Rectal smooth muscle tissue (tissue), 1 donor: Measurements from ENCODE around the gene APOL3.
"Not testable (repeated sequence)": the region's sequence is repeated elsewhere in the genome, so short reads cannot be mapped to it uniquely, and the experiment has no call there.

Experiments
- H3K27ac ChIP-seq: one replicate; pipeline ENCODE4 v1.7.0; 2013; ENCODE audit warnings: low read depth, low read length, inconsistent platforms
- H3K27me3 ChIP-seq: one replicate; pipeline ENCODE4 v1.7.0; 2013; ENCODE audit warnings: low read length; ENCODE audit not compliant: control insufficient read depth, insufficient read depth
- H3K36me3 ChIP-seq: one replicate; pipeline ENCODE4 v1.7.0; 2013; ENCODE audit warnings: low read length; ENCODE audit not compliant: control insufficient read depth, insufficient read depth
- H3K4me1 ChIP-seq: one replicate; pipeline ENCODE4 v1.7.0; 2013; ENCODE audit warnings: low read length; ENCODE audit not compliant: control insufficient read depth, insufficient read depth
- H3K4me3 ChIP-seq: one replicate; pipeline ENCODE4 v1.7.0; 2013; ENCODE audit warnings: low read length
- H3K9ac ChIP-seq: one replicate; pipeline ENCODE4 v1.7.0; 2013; ENCODE audit warnings: low read length

The APOL3 gene

GRCh38 chr22:36160499-36160942 lies at the start of gene APOL3:
APOL3 (minus strand) TSS chr22:36160755; CDS start chr22:36149055, 11,700 bp downstream.
- H3K4me3 ChIP-seq: peak within 1 kb of the TSS; percentile 69
- H3K27me3 ChIP-seq: no peaks in the 10 kb centered on the region
- peaks cover 16% of the 10 kb centered on the region for H3K4me1 ChIP-seq
- peak within 1 kb of the TSS; percentile 65 for H3K27ac ChIP-seq
- peak within 1 kb of the TSS; percentile 49 for H3K9ac ChIP-seq
- H3K36me3 ChIP-seq: no peaks in the 10 kb centered on the region

DNA sequence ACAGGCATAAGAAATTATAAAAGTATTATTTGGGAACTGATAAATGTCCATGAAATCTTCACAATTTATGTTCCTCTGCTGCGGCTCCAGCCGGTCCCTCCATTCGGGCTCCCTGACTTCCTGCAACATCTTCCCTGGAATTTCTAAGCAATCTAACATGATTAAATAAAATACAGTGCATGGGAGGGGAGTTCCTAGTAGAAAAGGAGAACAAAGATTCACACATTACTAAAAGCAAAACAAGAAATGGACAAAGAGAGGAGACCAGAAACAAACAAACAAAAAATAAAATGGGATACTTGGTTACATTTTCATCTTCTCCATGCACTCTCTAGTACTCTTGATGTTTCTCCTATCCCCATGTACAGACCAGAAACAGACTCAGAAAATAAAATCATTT lies 49.7 kb upstream of the APOL3 start:
- H3K4me1 ChIP-seq: no peaks in the 10 kb centered on the region
- no peaks in the 10 kb centered on the region for H3K27me3 ChIP-seq
- no peak overlapping the region for H3K4me3 ChIP-seq
- H3K9ac ChIP-seq: no peak overlapping the region
- no peak overlapping the region for H3K27ac ChIP-seq
- no peaks in the 10 kb centered on the region for H3K36me3 ChIP-seq

- H3K27me3 ChIP-seq, H3K36me3 ChIP-seq, H3K4me3 ChIP-seq, H3K27ac ChIP-seq, H3K4me1 ChIP-seq, H3K9ac ChIP-seq: not testable (repeated sequence)
Measured at GRCh38 chr22:36209488-36209908, 48.9 kb upstream of the APOL3 start.

DNA sequence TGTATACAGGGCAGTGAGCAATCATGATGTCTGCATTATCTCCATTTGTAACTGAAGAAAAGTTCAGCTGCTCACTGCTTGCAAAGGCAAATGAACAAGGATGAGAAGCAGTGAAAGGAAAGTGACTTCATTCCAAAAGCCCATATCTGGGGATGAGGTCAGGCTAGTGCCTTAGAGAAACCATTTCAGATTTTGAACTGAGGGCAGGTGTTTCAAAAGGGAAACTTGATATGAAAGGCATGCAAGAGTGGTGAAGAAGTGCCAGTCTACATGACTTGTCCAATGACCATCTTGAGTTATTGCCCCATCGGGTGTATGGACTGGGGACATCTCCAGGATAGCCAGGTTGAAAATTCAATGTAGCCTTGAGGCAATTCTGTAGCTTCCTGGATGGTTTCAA lies 48.4 kb upstream of the APOL3 start:
- Histone ChIP-seq H3K27ac (no peak overlapping the region), H3K27me3 (no peaks in the 10 kb centered on the region), H3K36me3 (no peaks in the 10 kb centered on the region), H3K4me1 (no peaks in the 10 kb centered on the region), H3K9ac (no peak overlapping the region), H3K4me3 (no peak overlapping the region)

DNA sequence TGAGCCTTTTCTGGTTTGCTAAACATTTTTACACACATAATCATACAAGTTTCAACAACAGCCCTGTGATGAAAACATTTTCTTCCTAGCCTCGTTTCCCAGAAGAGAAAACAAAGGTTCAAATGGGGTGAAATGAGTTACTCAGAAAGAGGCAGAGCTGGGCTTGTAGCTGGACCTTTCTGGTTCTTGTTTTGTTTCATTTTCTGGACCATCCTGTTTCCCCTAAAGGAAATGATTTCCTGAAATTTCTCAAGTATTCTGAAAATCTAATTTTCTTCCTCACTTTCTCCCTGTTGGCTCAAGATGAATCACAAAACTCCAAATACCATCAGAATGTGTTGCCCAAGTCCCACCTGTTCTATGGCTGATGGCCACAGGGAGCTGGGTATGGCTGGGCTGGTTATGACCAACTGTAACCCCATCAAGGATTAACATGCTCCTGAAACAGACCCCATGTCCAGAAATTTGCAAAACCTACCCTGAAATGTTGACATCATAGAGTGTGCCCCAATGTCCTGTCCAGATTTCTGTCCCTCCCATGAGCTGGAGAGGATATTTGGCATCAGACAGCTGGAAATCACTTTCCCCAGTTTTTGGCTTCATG lies 47.7 kb upstream of the APOL3 start:
- H3K4me1 ChIP-seq: no peaks in the 10 kb centered on the region
- no peak overlapping the region for H3K4me3 ChIP-seq
- no peak overlapping the region for H3K27ac ChIP-seq
- H3K36me3 ChIP-seq: no peaks in the 10 kb centered on the region
- no peaks in the 10 kb centered on the region for H3K27me3 ChIP-seq
- H3K9ac ChIP-seq: no peak overlapping the region

- H3K27ac ChIP-seq: no peak overlapping the region
- no peak overlapping the region for H3K4me3 ChIP-seq
- H3K4me1 ChIP-seq: peaks cover 6% of the 10 kb centered on the region
- H3K9ac ChIP-seq: no peak overlapping the region
- H3K36me3 ChIP-seq: no peaks in the 10 kb centered on the region
- H3K27me3 ChIP-seq: no peaks in the 10 kb centered on the region
Measured at GRCh38 chr22:36206255-36206654, 45.7 kb upstream of the APOL3 start.

DNA sequence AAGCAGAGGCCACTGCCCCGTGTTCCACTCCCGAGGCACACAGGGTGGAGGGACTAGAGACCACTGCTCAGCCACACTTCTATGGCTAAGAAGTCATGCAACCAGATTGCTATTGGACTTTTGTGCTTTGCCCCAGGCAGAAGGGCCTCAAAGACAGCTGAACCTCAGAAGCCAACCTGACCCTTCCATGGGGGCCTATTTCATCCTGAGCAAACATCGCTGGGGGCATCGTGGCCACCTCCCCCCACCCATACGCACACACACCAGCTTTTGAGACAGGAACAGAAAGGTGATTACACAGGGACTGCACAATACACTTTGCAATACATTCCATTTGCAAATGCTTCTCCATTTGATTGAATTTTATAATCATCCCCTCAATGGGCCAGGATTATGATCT lies 45.0 kb upstream of the APOL3 start:
- H3K36me3 ChIP-seq, H3K9ac ChIP-seq, H3K4me1 ChIP-seq, H3K27me3 ChIP-seq, H3K4me3 ChIP-seq, H3K27ac ChIP-seq: not testable (repeated sequence)

DNA sequence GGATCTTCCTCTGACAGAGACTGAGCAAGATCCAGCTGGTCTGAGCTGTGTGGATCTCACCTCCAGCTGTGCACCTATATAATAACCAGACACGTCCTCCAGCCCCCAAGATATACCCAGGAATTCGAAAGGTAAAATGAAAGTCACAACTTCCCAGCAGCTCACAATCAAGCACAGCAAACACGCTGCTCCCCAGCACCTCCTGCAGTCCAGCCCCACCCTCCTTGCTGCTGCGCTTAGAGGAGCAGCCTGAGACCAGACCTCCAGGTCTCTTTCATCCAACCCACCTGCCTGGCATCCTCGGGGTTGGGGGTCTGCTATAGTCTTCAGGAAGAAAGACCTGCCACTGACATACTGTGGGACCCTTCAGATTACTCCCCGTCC lies 44.1 kb upstream of the APOL3 start:
- Histone ChIP-seq H3K27ac (no peak overlapping the region), H3K4me3 (no peak overlapping the region), H3K9ac (no peak overlapping the region), H3K36me3 (no peaks in the 10 kb centered on the region), H3K4me1 (peaks cover 6% of the 10 kb centered on the region), H3K27me3 (no peaks in the 10 kb centered on the region)

- Histone ChIP-seq H3K4me3 (no peak overlapping the region), H3K36me3 (no peaks in the 10 kb centered on the region), H3K9ac (no peak overlapping the region), H3K4me1 (peaks cover 6% of the 10 kb centered on the region), H3K27me3 (no peaks in the 10 kb centered on the region), H3K27ac (no peak overlapping the region)
Measured at GRCh38 chr22:36204001-36204631, 43.6 kb upstream of the APOL3 start.

DNA sequence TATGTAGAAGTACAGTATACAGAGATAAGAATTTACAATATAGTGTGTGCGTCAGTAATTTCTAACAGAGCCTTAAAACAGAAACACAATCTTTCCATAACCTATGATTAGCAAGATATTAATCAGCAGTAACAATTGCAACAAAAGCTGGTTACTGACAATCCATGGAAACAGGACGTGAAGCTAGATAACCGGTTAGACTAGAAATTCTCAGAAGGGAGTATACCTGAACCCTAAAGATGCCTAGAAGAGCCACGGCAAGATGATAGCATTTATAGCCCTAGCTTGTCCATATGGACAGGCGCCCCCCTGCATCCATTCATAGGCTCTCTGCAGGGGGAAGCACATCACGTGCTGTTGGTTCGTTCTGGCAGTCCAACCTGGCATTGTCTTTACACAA lies 42.9 kb upstream of the APOL3 start:
- H3K9ac ChIP-seq, H3K36me3 ChIP-seq, H3K27me3 ChIP-seq, H3K4me3 ChIP-seq, H3K4me1 ChIP-seq, H3K27ac ChIP-seq: not testable (repeated sequence)

- not testable (repeated sequence) for H3K36me3 ChIP-seq, H3K9ac ChIP-seq, H3K4me3 ChIP-seq, H3K27me3 ChIP-seq, H3K27ac ChIP-seq, H3K4me1 ChIP-seq
Measured at GRCh38 chr22:36202906-36203305, 42.4 kb upstream of the APOL3 start.

GRCh38 chr22:36201630-36202319 lies 41.2 kb upstream of the APOL3 start, which contains the start of gene APOL4:
APOL4 (minus strand) TSS chr22:36201809; CDS start chr22:36201734, 75 bp downstream.
- Histone ChIP-seq H3K27me3 (no peaks in the 10 kb centered on the region), H3K4me3 (peak within 1 kb of the TSS; percentile 51), H3K9ac (no peak within 1 kb of the TSS), H3K36me3 (no peaks in the 10 kb centered on the region), H3K27ac (peak within 1 kb of the TSS; percentile 19), H3K4me1 (peaks cover 9% of the 10 kb centered on the region)

DNA sequence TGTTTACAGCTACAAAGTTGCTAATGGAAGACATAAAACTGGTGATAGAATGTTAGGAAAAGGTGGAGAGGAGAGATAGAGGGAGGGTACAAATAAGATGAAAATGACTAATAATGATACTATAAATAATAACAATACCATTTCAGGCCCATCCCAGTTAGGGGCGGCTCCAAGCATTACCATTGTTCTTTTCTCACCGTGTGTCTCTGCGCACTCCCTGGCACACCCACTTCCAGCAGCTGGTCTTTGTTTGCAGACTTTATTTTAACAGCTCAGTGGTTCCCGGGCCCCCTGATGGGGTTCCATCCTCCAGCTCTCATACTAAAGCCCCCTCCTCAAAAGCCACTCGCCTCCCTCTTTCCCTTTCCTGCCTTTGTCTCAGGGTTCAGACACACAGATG lies 40.5 kb upstream of the APOL3 start:
- H3K4me1 ChIP-seq, H3K9ac ChIP-seq, H3K36me3 ChIP-seq, H3K27me3 ChIP-seq: not testable (repeated sequence)
- H3K4me3 ChIP-seq: peak overlapping the region; percentile 51
- peak overlapping the region; percentile 19 for H3K27ac ChIP-seq
